ENCODE measurements around the gene EIF2B1. TPM values are rescaled to one million over a fixed set of nuclear protein-coding genes. Genes with fewer than 3 reads are reported as not detected.

Gene EIF2B1
- polyA plus RNA-seq, 10 donors = 41.8 to 55.1 (median 48.4) TPM

DNA sequence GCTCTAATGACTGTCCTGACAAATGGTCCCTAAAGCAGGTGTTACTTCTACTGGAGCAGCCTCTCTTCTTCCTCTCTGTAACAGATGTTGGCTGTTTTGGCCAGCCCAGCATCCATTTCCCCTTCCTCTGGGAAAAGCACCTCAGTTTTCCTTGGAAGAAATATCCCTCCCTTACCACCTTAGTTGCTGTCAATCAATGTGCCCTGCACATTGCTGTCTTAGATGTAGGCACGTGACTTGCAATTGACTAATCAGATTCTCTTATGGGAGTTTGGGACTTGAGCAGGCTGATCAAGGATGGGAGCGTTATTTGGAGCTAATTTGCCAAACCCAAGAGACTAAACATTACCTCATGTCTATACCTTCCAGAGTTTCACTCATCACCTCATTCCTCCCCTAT is 61.1 kb downstream of the EIF2B1 start:
- no peak for DNase-seq

DNA sequence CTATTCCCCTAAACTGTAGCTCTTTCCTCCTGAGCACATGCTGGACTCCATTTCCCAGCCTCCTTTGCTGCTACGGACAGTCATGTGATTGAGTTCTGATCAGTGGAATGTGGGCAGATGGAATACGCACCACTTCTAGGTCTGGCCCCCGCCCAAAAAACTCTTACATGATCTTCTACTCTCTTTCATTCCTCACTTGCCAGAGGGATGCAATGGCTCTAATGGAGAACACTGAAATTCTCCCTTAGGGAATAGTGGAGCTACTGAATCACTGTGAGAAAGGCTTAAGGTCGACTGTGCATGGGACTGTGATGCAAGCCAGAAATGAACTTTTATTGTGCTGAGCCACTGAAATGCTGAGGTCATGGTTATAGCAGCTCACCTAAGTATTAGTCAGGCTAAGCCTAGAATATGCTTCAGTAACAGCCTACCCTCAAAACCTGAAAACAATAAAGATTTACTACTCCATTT is 62.1 kb downstream of the EIF2B1 start:
- peak in 2 of 3 donors; percentile 19 to 46 for DNase-seq

Other genes starting within 250 kb of the EIF2B1 start
- 10 to 100 TPM; 23.7 to 42.6 (median 34.1) TPM for gene KMT5A, start 249.6 kb downstream of the EIF2B1 start, polyA plus RNA-seq (ENCODE audit: insufficient read length in 10 of 10)
- gene RILPL2, start 197.0 kb downstream of the EIF2B1 start, polyA plus RNA-seq (ENCODE audit: insufficient read length in 10 of 10) = 1 to 10 TPM; 1.1 to 2.1 (median 1.5) TPM
- gene SNRNP35, start 175.5 kb downstream of the EIF2B1 start, polyA plus RNA-seq (ENCODE audit: insufficient read length in 10 of 10) = 10 to 100 TPM; 24.5 to 30.6 (median 28.6) TPM
- 10 to 100 TPM; 27.0 to 36.1 (median 28.9) TPM for gene RILPL1, start 100.0 kb downstream of the EIF2B1 start, polyA plus RNA-seq (ENCODE audit: insufficient read length in 10 of 10)
- 100 to 1,000 TPM; 143 to 192 (median 161) TPM for gene TMED2, start 49.1 kb downstream of the EIF2B1 start, polyA plus RNA-seq (ENCODE audit: insufficient read length in 10 of 10)
- 10 to 100 TPM; 10.2 to 26.7 (median 15.9) TPM for gene DDX55, start 31.6 kb downstream of the EIF2B1 start, polyA plus RNA-seq (ENCODE audit: insufficient read length in 10 of 10)
- gene GTF2H3, start 143 bp upstream of the EIF2B1 start, polyA plus RNA-seq (ENCODE audit: insufficient read length in 10 of 10) = 10 to 100 TPM; 22.1 to 35.2 (median 25.5) TPM
- gene TCTN2, start 37.4 kb upstream of the EIF2B1 start, polyA plus RNA-seq (ENCODE audit: insufficient read length in 10 of 10) = 10 to 100 TPM in 2 of 10 donors, 1 to 10 TPM in 8; 5.9 to 11.0 (median 8.2) TPM
- 10 to 100 TPM; 11.2 to 21.7 (median 14.5) TPM for gene ATP6V0A2, start 78.7 kb upstream of the EIF2B1 start, polyA plus RNA-seq (ENCODE audit: insufficient read length in 10 of 10)
- gene DNAH10, start 128.6 kb upstream of the EIF2B1 start, polyA plus RNA-seq (ENCODE audit: insufficient read length in 10 of 10) = 1 to 10 TPM in 9 of 10 donors, under 1 TPM in 1; 0.76 to 8.6 (median 1.3) TPM